ENCODE results near the gene MYH14. TPM values are rescaled to one million over a fixed set of nuclear protein-coding genes. Genes with fewer than 3 reads are reported as not detected.
A peak's percentile ranks its signal among the peaks of the same experiment; 100 is the strongest.

Gene MYH14
- total and polyA plus RNA-seq, 2 of the 13 experiments (the other 11 are each of a cell fraction or from before 2014, with no cell fraction given): 5.5 to 5.8 TPM

DNA sequence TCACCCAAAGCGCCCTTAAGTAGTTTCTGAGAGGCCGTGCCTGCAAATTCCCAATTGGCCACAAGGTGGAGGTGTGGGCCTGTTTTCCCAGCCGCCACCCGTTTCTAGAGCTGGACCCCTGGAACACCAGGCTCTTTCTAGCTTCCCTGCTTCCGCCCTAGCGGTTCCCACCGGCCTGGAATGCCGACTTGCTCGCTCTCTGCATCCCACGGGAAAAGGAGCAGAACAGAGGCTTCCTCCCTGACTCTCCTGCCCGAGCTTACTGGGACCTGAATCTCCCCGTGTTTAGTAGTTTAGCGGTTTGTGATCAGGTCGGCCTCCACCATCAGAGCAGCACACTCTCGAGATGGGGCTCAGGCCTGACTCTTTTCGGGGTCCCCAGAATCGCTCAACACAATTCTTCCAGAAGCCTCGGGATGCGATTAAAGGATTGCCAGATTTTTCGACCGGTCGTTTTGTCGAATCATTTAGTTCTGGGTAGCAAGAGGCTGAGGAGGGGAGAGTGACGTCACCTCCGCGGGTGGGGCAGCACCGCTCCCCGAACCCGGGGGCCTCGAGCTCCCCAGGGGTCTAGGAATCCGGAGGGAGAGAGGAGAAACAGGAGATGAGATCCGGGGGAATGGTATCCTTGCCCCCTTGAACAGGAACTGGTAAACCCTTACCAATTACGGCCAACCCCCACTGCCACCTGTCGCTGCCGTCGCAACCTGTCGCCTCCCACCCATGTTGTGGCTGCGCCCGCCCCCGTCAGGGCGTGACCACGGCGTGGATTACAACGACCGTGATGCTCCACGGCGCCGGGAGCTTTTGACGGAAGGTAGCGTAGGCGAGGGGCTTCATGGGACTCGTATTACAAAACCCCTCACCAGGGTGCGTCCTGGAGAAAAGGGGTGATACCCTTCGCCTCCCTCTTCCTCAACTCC, 154.0 kb downstream of the MYH14 start (continued):
- TF ChIP-seq, protein P1, sequence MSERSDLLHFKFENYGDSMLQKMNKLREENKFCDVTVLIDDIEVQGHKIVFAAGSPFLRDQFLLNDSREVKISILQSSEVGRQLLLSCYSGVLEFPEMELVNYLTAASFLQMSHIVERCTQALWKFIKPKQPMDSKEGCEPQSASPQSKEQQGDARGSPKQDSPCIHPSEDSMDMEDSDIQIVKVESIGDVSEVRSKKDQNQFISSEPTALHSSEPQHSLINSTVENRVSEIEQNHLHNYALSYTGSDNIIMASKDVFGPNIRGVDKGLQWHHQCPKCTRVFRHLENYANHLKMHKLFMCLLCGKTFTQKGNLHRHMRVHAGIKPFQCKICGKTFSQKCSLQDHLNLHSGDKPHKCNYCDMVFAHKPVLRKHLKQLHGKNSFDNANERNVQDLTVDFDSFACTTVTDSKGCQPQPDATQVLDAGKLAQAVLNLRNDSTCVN (CRISPR knock-in tag; IDR thresholded peaks at IDR 0.05; ENCODE audit: borderline replicate concordance): peak; percentile 99
- TF ChIP-seq ZNF350 (CRISPR knock-in tag; IDR thresholded peaks at IDR 0.05; ENCODE audit: borderline replicate concordance, low read depth): peak; percentile 27; the same call in 1 of the 2 replicates
- 0 out of 2 replicates have a peak, but pooled peaks have one; percentile 26 for TF ChIP-seq GATAD2A (CRISPR knock-in tag; IDR thresholded peaks at IDR 0.05)
- TF ChIP-seq HNF1B (CRISPR knock-in tag; IDR thresholded peaks at IDR 0.05): no peak
- no peak for TF ChIP-seq CCAR2 (optimal IDR thresholded peaks at IDR 0.05; ENCODE audit: low read depth, low read length)
- 0 out of 2 replicates have a peak, but pooled peaks have one; percentile 55 for TF ChIP-seq REPIN1 (CRISPR knock-in tag; IDR thresholded peaks at IDR 0.05; ENCODE audit: borderline replicate concordance, low read depth)
- no peak for TF ChIP-seq ZBTB14 (CRISPR knock-in tag; IDR thresholded peaks at IDR 0.05)
- no peak for TF ChIP-seq ZHX1 (CRISPR knock-in tag; IDR thresholded peaks at IDR 0.05; ENCODE audit: low read depth)
- TF ChIP-seq SMC3 (IDR thresholded peaks at IDR 0.05; ENCODE audit: low read length): peak; percentile 71
- TF ChIP-seq ELF1 (CRISPR knock-in tag; IDR thresholded peaks at IDR 0.05): peak; percentile 65
- TF ChIP-seq, protein P2, sequence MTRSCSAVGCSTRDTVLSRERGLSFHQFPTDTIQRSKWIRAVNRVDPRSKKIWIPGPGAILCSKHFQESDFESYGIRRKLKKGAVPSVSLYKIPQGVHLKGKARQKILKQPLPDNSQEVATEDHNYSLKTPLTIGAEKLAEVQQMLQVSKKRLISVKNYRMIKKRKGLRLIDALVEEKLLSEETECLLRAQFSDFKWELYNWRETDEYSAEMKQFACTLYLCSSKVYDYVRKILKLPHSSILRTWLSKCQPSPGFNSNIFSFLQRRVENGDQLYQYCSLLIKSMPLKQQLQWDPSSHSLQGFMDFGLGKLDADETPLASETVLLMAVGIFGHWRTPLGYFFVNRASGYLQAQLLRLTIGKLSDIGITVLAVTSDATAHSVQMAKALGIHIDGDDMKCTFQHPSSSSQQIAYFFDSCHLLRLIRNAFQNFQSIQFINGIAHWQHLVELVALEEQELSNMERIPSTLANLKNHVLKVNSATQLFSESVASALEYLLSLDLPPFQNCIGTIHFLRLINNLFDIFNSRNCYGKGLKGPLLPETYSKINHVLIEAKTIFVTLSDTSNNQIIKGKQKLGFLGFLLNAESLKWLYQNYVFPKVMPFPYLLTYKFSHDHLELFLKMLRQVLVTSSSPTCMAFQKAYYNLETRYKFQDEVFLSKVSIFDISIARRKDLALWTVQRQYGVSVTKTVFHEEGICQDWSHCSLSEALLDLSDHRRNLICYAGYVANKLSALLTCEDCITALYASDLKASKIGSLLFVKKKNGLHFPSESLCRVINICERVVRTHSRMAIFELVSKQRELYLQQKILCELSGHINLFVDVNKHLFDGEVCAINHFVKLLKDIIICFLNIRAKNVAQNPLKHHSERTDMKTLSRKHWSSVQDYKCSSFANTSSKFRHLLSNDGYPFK (CRISPR knock-in tag; IDR thresholded peaks at IDR 0.05; ENCODE audit: borderline replicate concordance): peak; percentile 39; the same call in 1 of the 2 replicates
- no peak for TF ChIP-seq ZNF572 (CRISPR knock-in tag; IDR thresholded peaks at IDR 0.05)
- 0 out of 2 replicates have a peak, but pooled peaks have one; percentile 14 for TF ChIP-seq ARID5B (CRISPR knock-in tag; IDR thresholded peaks at IDR 0.05)
